ENCODE measurements around the gene RSAD1.
"Not testable (repeated sequence)": the region's sequence is repeated elsewhere in the genome, so short reads cannot be mapped to it uniquely, and the experiment has no call there.

The RSAD1 gene

GRCh38 chr17:50472761-50473161 is 5.9 kb upstream of the RSAD1 start:
- H3K36me3 Mint-ChIP-seq (ENCODE audit: low read depth); H3K9me3 Mint-ChIP-seq; H3K4me1 Mint-ChIP-seq (ENCODE audit: low read depth); H3K27ac Mint-ChIP-seq; H3K4me3 Mint-ChIP-seq; DNase-seq (ENCODE audit: low spot score): not testable (repeated sequence)
- peaks cover 26% of the 10 kb centered on the region for H3K27me3 Mint-ChIP-seq (ENCODE audit: low read depth)

- H3K9me3 Mint-ChIP-seq = no peaks in the 10 kb centered on the region
- DNase-seq (ENCODE audit: low spot score) = no peak
- no peak overlapping the region for H3K4me3 Mint-ChIP-seq
- peaks cover 6% of the 10 kb centered on the region for H3K4me1 Mint-ChIP-seq (ENCODE audit: low read depth)
- H3K27me3 Mint-ChIP-seq (ENCODE audit: low read depth) = peaks cover 18% of the 10 kb centered on the region
- H3K36me3 Mint-ChIP-seq (ENCODE audit: low read depth) = peaks cover 2% of the 10 kb centered on the region
- no peak overlapping the region for H3K27ac Mint-ChIP-seq
These were observed 4.8 kb upstream of the RSAD1 start for GRCh38 chr17:50473901-50474300.

GRCh38 chr17:50474523-50474922 is 4.1 kb upstream of the RSAD1 start:
- Mint-ChIP-seq H3K4me1 (ENCODE audit: low read depth) (peaks cover 9% of the 10 kb centered on the region), H3K9me3 (no peaks in the 10 kb centered on the region), H3K27ac (no peak overlapping the region), H3K4me3 (no peak overlapping the region), H3K36me3 (ENCODE audit: low read depth) (peaks cover 2% of the 10 kb centered on the region), H3K27me3 (ENCODE audit: low read depth) (peaks cover 16% of the 10 kb centered on the region)
- DNase-seq (ENCODE audit: low spot score) = no peak

GRCh38 chr17:50475362-50475761 is 3.3 kb upstream of the RSAD1 start:
- Mint-ChIP-seq H3K4me3 (no peak overlapping the region), H3K27me3 (ENCODE audit: low read depth) (peaks cover 14% of the 10 kb centered on the region), H3K36me3 (ENCODE audit: low read depth) (peaks cover 3% of the 10 kb centered on the region), H3K27ac (no peak overlapping the region), H3K9me3 (no peaks in the 10 kb centered on the region), H3K4me1 (ENCODE audit: low read depth) (peaks cover 17% of the 10 kb centered on the region)
- no peak for DNase-seq (ENCODE audit: low spot score)

GRCh38 chr17:50475775-50476544 is 2.7 kb upstream of the RSAD1 start:
- not testable (repeated sequence) for H3K27ac Mint-ChIP-seq; H3K36me3 Mint-ChIP-seq (ENCODE audit: low read depth); H3K9me3 Mint-ChIP-seq; H3K27me3 Mint-ChIP-seq (ENCODE audit: low read depth); H3K4me3 Mint-ChIP-seq; DNase-seq (ENCODE audit: low spot score)
- H3K4me1 Mint-ChIP-seq (ENCODE audit: low read depth) = peaks cover 20% of the 10 kb centered on the region

GRCh38 chr17:50476545-50477315 is 1.9 kb upstream of the RSAD1 start:
- Mint-ChIP-seq H3K4me1 (ENCODE audit: low read depth) (peaks cover 20% of the 10 kb centered on the region), H3K36me3 (ENCODE audit: low read depth) (peaks cover 3% of the 10 kb centered on the region), H3K27me3 (ENCODE audit: low read depth) (peaks cover 8% of the 10 kb centered on the region), H3K9me3 (no peaks in the 10 kb centered on the region), H3K4me3 (no peak overlapping the region), H3K27ac (no peak overlapping the region)
- DNase-seq (ENCODE audit: low spot score) = no peak

GRCh38 chr17:50477976-50478375 is 684 bp upstream of the RSAD1 start:
- Mint-ChIP-seq H3K36me3 (ENCODE audit: low read depth) (peaks cover 8% of the 10 kb centered on the region), H3K9me3 (no peaks in the 10 kb centered on the region), H3K27me3 (ENCODE audit: low read depth) (peaks cover 8% of the 10 kb centered on the region), H3K4me1 (ENCODE audit: low read depth) (peaks cover 20% of the 10 kb centered on the region), H3K4me3 (peak overlapping the region; percentile 77), H3K27ac (peak overlapping the region; percentile 80)
- DNase-seq (ENCODE audit: low spot score) = no peak

GRCh38 chr17:50479522-50480141 is 972 bp downstream of the RSAD1 start:
- H3K4me1 Mint-ChIP-seq (ENCODE audit: low read depth) = peaks cover 20% of the 10 kb centered on the region
- DNase-seq (ENCODE audit: low spot score) = peak; percentile 51
- peaks cover 9% of the 10 kb centered on the region for H3K36me3 Mint-ChIP-seq (ENCODE audit: low read depth)
- H3K9me3 Mint-ChIP-seq = no peaks in the 10 kb centered on the region
- H3K27me3 Mint-ChIP-seq (ENCODE audit: low read depth) = peaks cover 8% of the 10 kb centered on the region
- H3K27ac Mint-ChIP-seq = peak overlapping the region; percentile 57
- H3K4me3 Mint-ChIP-seq = peak overlapping the region; percentile 89

GRCh38 chr17:50480142-50480764 is 1.6 kb downstream of the RSAD1 start:
- Mint-ChIP-seq H3K4me1 (ENCODE audit: low read depth) (peaks cover 20% of the 10 kb centered on the region), H3K4me3 (peak overlapping the region; percentile 89), H3K9me3 (no peaks in the 10 kb centered on the region), H3K27me3 (ENCODE audit: low read depth) (peaks cover 8% of the 10 kb centered on the region), H3K27ac (no peak overlapping the region), H3K36me3 (ENCODE audit: low read depth) (peaks cover 12% of the 10 kb centered on the region)
- DNase-seq (ENCODE audit: low spot score) = no peak

GRCh38 chr17:50480854-50481490 is 2.3 kb downstream of the RSAD1 start:
- Mint-ChIP-seq H3K4me1 (ENCODE audit: low read depth) (peaks cover 20% of the 10 kb centered on the region), H3K36me3 (ENCODE audit: low read depth) (peaks cover 12% of the 10 kb centered on the region), H3K4me3 (no peak overlapping the region), H3K27ac (no peak overlapping the region), H3K27me3 (ENCODE audit: low read depth) (peaks cover 3% of the 10 kb centered on the region), H3K9me3 (no peaks in the 10 kb centered on the region)
- DNase-seq (ENCODE audit: low spot score) = no peak

- Mint-ChIP-seq H3K4me3 (no peak overlapping the region), H3K27ac (no peak overlapping the region), H3K4me1 (ENCODE audit: low read depth) (peaks cover 20% of the 10 kb centered on the region), H3K36me3 (ENCODE audit: low read depth) (peaks cover 12% of the 10 kb centered on the region), H3K27me3 (ENCODE audit: low read depth) (no peaks in the 10 kb centered on the region), H3K9me3 (no peaks in the 10 kb centered on the region)
- no peak for DNase-seq (ENCODE audit: low spot score)
These were observed 3.0 kb downstream of the RSAD1 start for GRCh38 chr17:50481648-50482047.

GRCh38 chr17:50482110-50482509 is 3.5 kb downstream of the RSAD1 start:
- Mint-ChIP-seq H3K4me1 (ENCODE audit: low read depth) (peaks cover 20% of the 10 kb centered on the region), H3K27ac (no peak overlapping the region), H3K4me3 (no peak overlapping the region), H3K9me3 (no peaks in the 10 kb centered on the region), H3K27me3 (ENCODE audit: low read depth) (no peaks in the 10 kb centered on the region), H3K36me3 (ENCODE audit: low read depth) (peaks cover 12% of the 10 kb centered on the region)
- no peak for DNase-seq (ENCODE audit: low spot score)

- peaks cover 20% of the 10 kb centered on the region for H3K4me1 Mint-ChIP-seq (ENCODE audit: low read depth)
- H3K4me3 Mint-ChIP-seq = no peak overlapping the region
- no peaks in the 10 kb centered on the region for H3K27me3 Mint-ChIP-seq (ENCODE audit: low read depth)
- H3K27ac Mint-ChIP-seq = peak overlapping the region; percentile 42
- H3K36me3 Mint-ChIP-seq (ENCODE audit: low read depth) = peaks cover 12% of the 10 kb centered on the region
- no peaks in the 10 kb centered on the region for H3K9me3 Mint-ChIP-seq
- DNase-seq (ENCODE audit: low spot score) = peak; percentile 75
These were observed 3.9 kb downstream of the RSAD1 start for GRCh38 chr17:50482516-50482915.
